H1 (cell line): ENCODE results near the gene IL22RA2. TPM values are rescaled to one million over a fixed set of nuclear protein-coding genes. Genes with fewer than 3 reads are reported as not detected.

ENCODE experiments used
- CREB1 ChIP-seq: IDR thresholded peaks from 2 replicates; pipeline ENCODE4 v1.6.1; 2012; ENCODE audit warnings: inconsistent platforms
- GABPA ChIP-seq: IDR thresholded peaks from 2 replicates; pipeline ENCODE4 v1.6.1; 2011; ENCODE audit warnings: mild to moderate bottlenecking, low read length, moderate library complexity, borderline replicate concordance; ENCODE audit not compliant: insufficient read depth
- polyA plus RNA-seq, 7 experiments: library from polyadenylated mRNA; depleted of rRNA in 3 of 7; stranded (reverse) in 5 of 7; unstranded in 2 of 7; fragments of >200 nt in 5 of 7; fragments of 200-250 nt in 2 of 7; gene quantifications; 1 replicate in 5 of 7; 2 replicates in 1 of 7; 4 replicates in 1 of 7; pipeline versions ENCODE4 v1.2.1 to v1.2.3, GENCODE V29; 2011 to 2013; ENCODE audit warnings: missing spikeins in 2 of 7, mixed read lengths in 2 of 7
- total RNA-seq: library from RNA; stranded (reverse); fragmentation: NEBNext Ultra II Directional; extraction: Animal tissue kit (Norgen Biotek cat#: 25700); gene quantifications from 2 replicates; pipeline ENCODE4 v1.2.1, GENCODE V29; 2021
- TF ChIP-seq, protein P1 (sequence below): fragments of 300-600 bp; sonication (generic); IDR thresholded peaks from 2 replicates; pipeline ENCODE4 v1.7.1; 2012; ENCODE audit warnings: low read length, moderate library complexity, mild to moderate bottlenecking, inconsistent platforms; ENCODE audit not compliant: insufficient replicate concordance

The IL22RA2 gene
- total and polyA plus RNA-seq, 2 of the 8 experiments (the other 6 are each of a cell fraction or from before 2014, with no cell fraction given), result not detected

DNA sequence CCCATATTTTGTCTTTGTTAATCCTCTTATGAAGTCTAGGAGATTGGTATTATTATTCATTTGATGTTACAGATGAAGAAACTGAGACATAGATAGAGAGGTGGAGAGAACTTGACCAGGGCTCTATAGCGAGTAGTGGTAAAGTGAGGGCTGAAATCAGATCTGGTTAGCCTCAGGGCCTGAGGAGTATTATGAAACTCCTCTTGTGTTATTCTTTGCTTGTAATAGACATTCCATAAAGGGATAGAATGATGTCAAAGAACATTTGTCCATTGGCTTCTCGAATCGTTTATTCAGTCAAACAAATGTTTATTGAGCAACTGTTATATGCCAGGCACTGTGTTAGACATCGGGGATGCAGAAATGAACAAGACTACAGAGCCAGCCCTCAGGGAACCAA lies at the start of gene IL22RA2 (continued):
- TF ChIP-seq, protein P1, sequence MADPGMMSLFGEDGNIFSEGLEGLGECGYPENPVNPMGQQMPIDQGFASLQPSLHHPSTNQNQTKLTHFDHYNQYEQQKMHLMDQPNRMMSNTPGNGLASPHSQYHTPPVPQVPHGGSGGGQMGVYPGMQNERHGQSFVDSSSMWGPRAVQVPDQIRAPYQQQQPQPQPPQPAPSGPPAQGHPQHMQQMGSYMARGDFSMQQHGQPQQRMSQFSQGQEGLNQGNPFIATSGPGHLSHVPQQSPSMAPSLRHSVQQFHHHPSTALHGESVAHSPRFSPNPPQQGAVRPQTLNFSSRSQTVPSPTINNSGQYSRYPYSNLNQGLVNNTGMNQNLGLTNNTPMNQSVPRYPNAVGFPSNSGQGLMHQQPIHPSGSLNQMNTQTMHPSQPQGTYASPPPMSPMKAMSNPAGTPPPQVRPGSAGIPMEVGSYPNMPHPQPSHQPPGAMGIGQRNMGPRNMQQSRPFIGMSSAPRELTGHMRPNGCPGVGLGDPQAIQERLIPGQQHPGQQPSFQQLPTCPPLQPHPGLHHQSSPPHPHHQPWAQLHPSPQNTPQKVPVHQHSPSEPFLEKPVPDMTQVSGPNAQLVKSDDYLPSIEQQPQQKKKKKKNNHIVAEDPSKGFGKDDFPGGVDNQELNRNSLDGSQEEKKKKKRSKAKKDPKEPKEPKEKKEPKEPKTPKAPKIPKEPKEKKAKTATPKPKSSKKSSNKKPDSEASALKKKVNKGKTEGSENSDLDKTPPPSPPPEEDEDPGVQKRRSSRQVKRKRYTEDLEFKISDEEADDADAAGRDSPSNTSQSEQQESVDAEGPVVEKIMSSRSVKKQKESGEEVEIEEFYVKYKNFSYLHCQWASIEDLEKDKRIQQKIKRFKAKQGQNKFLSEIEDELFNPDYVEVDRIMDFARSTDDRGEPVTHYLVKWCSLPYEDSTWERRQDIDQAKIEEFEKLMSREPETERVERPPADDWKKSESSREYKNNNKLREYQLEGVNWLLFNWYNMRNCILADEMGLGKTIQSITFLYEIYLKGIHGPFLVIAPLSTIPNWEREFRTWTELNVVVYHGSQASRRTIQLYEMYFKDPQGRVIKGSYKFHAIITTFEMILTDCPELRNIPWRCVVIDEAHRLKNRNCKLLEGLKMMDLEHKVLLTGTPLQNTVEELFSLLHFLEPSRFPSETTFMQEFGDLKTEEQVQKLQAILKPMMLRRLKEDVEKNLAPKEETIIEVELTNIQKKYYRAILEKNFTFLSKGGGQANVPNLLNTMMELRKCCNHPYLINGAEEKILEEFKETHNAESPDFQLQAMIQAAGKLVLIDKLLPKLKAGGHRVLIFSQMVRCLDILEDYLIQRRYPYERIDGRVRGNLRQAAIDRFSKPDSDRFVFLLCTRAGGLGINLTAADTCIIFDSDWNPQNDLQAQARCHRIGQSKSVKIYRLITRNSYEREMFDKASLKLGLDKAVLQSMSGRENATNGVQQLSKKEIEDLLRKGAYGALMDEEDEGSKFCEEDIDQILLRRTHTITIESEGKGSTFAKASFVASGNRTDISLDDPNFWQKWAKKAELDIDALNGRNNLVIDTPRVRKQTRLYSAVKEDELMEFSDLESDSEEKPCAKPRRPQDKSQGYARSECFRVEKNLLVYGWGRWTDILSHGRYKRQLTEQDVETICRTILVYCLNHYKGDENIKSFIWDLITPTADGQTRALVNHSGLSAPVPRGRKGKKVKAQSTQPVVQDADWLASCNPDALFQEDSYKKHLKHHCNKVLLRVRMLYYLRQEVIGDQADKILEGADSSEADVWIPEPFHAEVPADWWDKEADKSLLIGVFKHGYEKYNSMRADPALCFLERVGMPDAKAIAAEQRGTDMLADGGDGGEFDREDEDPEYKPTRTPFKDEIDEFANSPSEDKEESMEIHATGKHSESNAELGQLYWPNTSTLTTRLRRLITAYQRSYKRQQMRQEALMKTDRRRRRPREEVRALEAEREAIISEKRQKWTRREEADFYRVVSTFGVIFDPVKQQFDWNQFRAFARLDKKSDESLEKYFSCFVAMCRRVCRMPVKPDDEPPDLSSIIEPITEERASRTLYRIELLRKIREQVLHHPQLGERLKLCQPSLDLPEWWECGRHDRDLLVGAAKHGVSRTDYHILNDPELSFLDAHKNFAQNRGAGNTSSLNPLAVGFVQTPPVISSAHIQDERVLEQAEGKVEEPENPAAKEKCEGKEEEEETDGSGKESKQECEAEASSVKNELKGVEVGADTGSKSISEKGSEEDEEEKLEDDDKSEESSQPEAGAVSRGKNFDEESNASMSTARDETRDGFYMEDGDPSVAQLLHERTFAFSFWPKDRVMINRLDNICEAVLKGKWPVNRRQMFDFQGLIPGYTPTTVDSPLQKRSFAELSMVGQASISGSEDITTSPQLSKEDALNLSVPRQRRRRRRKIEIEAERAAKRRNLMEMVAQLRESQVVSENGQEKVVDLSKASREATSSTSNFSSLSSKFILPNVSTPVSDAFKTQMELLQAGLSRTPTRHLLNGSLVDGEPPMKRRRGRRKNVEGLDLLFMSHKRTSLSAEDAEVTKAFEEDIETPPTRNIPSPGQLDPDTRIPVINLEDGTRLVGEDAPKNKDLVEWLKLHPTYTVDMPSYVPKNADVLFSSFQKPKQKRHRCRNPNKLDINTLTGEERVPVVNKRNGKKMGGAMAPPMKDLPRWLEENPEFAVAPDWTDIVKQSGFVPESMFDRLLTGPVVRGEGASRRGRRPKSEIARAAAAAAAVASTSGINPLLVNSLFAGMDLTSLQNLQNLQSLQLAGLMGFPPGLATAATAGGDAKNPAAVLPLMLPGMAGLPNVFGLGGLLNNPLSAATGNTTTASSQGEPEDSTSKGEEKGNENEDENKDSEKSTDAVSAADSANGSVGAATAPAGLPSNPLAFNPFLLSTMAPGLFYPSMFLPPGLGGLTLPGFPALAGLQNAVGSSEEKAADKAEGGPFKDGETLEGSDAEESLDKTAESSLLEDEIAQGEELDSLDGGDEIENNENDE, result no peak
- no peak for TF ChIP-seq CREB1
- TF ChIP-seq GABPA, result no peak
